Effector CD4-positive, alpha-beta T cell (primary cell): ENCODE results near the gene SHISAL1.

Experiments
- DNase-seq: peaks from one replicate; pipeline ENCODE4 v3.0.0-alpha.2; 2020

SHISAL1 gene

GRCh38 chr22:44342347-44342956 lies 29.7 kb upstream of the SHISAL1 start:
- no peak for DNase-seq

GRCh38 chr22:44341431-44342346 lies 28.9 kb upstream of the SHISAL1 start:
- DNase-seq: no peak

DNA sequence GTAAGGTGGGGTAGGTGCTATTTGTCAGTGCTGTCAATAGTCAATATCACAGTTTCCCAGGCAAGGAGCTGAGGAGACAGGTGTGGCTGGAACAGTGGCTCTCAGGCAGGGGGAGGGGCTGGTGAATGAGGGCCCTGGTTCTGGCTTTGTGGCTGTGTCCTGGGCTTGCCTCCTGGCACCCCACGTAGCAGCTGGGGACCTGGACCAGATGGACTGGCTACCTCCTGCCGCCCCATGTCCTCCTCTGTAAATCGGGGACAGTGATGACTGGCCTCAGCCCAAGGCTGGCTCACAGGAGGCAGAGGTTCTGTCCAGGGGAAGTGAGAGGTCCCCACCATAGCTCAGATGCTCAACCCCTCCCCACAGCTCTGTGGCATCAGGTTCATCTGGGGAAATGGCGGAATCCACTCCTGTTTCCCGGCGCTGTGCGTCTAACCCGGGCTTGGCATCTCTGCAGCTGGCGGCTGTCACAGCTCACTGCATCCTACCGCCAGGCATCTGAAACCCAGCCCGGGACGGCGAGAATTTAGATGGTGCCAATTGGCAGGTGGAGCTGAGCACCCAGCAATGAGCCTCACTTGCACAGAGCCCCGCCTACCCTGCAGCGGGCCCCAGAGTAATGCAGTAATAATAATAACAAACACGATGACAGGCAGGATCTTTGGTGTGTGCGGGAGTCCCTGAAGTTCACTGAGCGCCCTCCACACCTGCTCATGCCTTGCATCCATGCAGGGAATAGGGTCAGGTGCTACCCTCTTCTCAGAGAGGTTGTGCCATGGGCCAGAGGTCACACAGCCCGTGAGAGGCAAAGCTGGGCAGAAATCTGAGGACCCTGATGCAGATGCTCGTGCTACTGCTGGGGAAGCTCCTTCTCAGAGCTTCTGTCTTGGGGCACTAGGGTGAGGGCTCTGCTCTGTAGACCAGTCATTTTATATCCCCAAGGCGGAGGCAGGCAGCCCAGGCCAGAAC lies 27.8 kb upstream of the SHISAL1 start:
- DNase-seq: no peak

DNA sequence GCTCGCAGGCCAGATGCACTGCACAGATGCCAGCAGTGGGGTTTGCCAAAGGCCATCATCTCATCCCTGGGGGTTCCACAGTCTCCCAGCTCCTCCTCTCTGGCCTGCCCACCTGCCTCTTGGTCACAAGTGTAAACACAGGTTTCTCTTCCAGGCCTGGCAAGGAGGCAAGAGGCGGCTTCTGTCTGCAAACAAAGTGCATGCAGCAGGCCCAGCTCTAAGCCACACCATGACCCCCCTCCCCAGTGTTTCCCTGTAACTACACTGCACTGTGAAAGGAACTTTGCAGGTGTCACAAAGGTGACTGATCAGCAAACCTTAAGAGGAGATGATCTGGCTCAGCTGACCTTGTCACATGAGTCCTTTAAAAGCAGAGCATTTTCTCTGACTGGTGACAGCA lies 26.2 kb upstream of the SHISAL1 start:
- no peak for DNase-seq

GRCh38 chr22:44338177-44338810 lies 25.5 kb upstream of the SHISAL1 start:
- no peak for DNase-seq

DNA sequence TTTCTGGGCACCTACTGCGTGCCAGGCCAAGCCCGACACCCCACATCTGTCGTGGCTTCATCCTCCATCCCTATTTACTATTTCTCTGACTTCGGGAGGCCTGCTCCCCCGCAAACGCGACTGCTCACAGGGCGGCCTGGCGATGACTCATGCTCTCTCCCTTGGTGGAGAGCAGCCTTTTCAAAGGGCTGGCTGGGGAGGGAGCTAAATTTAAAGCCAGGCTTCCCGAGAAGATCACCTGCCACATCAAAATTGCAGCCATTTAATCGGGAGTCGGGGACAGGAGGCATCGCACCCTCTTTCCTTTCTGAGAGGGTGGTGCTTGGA lies 24.9 kb upstream of the SHISAL1 start:
- DNase-seq: no peak

DNA sequence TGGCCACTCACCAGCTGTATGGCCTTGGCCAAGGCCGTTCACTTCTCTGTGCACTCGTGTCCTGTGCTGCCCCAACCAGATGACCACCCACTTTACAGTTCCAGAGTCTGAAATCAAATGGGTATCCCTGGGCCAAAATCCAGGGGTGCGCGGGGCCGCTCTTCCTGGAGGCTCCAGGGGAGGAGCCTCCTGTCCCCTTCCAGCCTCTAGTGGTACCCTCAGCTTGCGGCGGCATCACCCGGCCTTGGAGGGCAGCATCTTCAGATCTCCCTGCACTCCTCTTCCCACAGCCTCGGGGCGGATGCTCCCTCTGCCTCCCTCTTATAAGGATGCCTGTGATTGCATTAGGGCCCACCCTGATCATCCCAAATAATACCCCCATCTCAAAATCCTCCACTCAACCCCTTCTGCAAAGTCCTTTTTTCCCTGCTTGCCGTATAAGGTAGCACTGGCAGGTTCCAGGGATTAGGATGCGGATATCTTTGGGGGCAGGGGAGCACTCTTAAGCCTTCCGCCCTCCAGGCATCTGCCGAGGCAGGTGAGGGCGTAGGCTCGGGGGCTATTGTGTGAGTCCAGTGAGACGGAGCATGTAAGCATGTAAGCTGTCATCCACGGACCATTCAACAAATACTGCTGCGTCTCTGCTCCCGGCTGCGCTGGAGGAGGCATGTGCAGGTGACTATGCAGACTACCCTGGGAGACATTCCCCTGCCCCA lies 24.4 kb upstream of the SHISAL1 start:
- no peak for DNase-seq

GRCh38 chr22:44335903-44336803 lies 23.4 kb upstream of the SHISAL1 start:
- DNase-seq: no peak

DNA sequence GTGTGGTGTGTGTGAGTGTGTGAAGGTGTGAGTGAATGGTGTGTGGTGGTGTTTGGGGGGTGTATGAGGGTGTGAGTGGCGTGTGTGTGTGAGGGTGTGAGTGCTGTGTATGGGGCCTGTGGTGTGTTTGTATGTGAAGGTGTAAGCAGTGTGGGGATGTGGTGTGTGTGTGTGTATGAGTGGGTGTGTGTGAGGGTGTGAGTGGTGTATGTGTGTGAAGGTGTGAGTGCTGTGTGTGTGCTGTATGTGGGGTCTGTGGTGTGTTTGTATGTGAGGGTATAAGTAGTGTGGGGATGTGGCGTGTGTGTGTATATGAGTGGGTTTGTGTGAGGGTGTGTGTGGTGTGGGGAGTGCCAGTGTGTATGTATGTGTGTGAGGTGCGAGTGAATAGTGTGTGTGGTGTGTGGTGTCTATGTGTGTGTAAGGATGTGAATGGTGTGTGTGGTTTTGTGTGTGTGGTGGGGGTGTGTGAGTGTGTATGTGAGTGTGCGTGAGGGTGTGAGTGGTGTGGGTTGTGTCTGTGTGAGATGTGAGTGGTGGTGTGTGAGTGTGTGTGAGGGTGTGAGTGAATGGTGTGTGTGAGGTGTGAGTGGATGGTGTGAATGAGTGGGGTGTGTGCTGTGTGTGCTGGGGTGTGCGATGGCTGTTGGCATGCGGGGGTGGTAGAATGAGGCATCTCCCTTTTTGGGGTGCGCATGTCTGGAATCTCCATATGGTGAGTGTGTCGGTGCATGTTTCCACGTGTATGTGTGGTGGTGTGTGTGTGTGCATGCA lies 22.5 kb upstream of the SHISAL1 start:
- no peak for DNase-seq

- DNase-seq: no peak
Observed at GRCh38 chr22:44333847-44334635, 21.3 kb upstream of the SHISAL1 start.

GRCh38 chr22:44332946-44333345 lies 20.2 kb upstream of the SHISAL1 start:
- no peak for DNase-seq

- no peak for DNase-seq
Observed at GRCh38 chr22:44331881-44332714, 19.3 kb upstream of the SHISAL1 start.

GRCh38 chr22:44330744-44331660 lies 18.3 kb upstream of the SHISAL1 start:
- DNase-seq: no peak

- no peak for DNase-seq
Observed at GRCh38 chr22:44330188-44330743, 17.5 kb upstream of the SHISAL1 start.

GRCh38 chr22:44329179-44329796 lies 16.5 kb upstream of the SHISAL1 start:
- no peak for DNase-seq

GRCh38 chr22:44328762-44329161 lies 16.0 kb upstream of the SHISAL1 start:
- DNase-seq: no peak
